SK-N-DZ (cell line): ENCODE measurements around the gene EVA1C.
"Not testable (repeated sequence)": the region's sequence is repeated elsewhere in the genome, so short reads cannot be mapped to it uniquely, and the experiment has no call there.

Source experiments
- DNase-seq: peaks from one replicate; pipeline ENCODE4 v3.0.0-alpha.2; 2015; ENCODE audit warnings: low spot score

Gene EVA1C

GRCh38 chr21:32424674-32425073 is 12.2 kb downstream of the EVA1C start:
- no peak for DNase-seq

- DNase-seq: peak; percentile 52
Observed at GRCh38 chr21:32425628-32426027, 13.1 kb downstream of the EVA1C start.

GRCh38 chr21:32426066-32426465 is 13.6 kb downstream of the EVA1C start:
- DNase-seq: no peak

GRCh38 chr21:32426592-32427051 is 14.1 kb downstream of the EVA1C start:
- DNase-seq: no peak

- no peak for DNase-seq
Observed at GRCh38 chr21:32427958-32428623, 15.6 kb downstream of the EVA1C start.

- DNase-seq: not testable (repeated sequence)
Observed at GRCh38 chr21:32432982-32433660, 20.6 kb downstream of the EVA1C start.

- DNase-seq: no peak
Observed at GRCh38 chr21:32437729-32438128, 25.2 kb downstream of the EVA1C start.

GRCh38 chr21:32442566-32443318 is 30.2 kb downstream of the EVA1C start:
- DNase-seq: no peak

GRCh38 chr21:32445101-32445500 is 32.6 kb downstream of the EVA1C start:
- no peak for DNase-seq

- not testable (repeated sequence) for DNase-seq
Observed at GRCh38 chr21:32446440-32446839, 33.9 kb downstream of the EVA1C start.

- no peak for DNase-seq
Observed at GRCh38 chr21:32447224-32447623, 34.7 kb downstream of the EVA1C start.

GRCh38 chr21:32448803-32449594 is 36.5 kb downstream of the EVA1C start:
- no peak for DNase-seq

GRCh38 chr21:32450881-32451701 is 38.6 kb downstream of the EVA1C start:
- not testable (repeated sequence) for DNase-seq

- DNase-seq: not testable (repeated sequence)
Observed at GRCh38 chr21:32452191-32452590, 39.7 kb downstream of the EVA1C start.

GRCh38 chr21:32452641-32453040 is 40.1 kb downstream of the EVA1C start:
- no peak for DNase-seq

- DNase-seq: no peak
Observed at GRCh38 chr21:32455548-32455947, 43.0 kb downstream of the EVA1C start.

- no peak for DNase-seq
Observed at GRCh38 chr21:32456497-32456918, 44.0 kb downstream of the EVA1C start.

GRCh38 chr21:32457360-32457840 is 44.9 kb downstream of the EVA1C start:
- DNase-seq: no peak

- no peak for DNase-seq
Observed at GRCh38 chr21:32457962-32458361, 45.5 kb downstream of the EVA1C start.

- no peak for DNase-seq
Observed at GRCh38 chr21:32459972-32460371, 47.5 kb downstream of the EVA1C start.

- no peak for DNase-seq
Observed at GRCh38 chr21:32461503-32461902, 49.0 kb downstream of the EVA1C start.
